Uterus (tissue), 2 donors: ENCODE data around the gene PRKG1.

Source experiments
- CTCF ChIP-seq, 4 experiments: fragments of 200-600 bp in 2 of 4; fragments of 450-650 bp in 2 of 4; sonication (generic) in 2 of 4; IDR thresholded peaks; one replicate each; pipeline ENCODE4 v1.5.1; 2016 to 2019; ENCODE audit warnings: antibody characterized with exemption in 4 of 4, mild to moderate bottlenecking in 2 of 4, moderate library complexity in 1 of 4
- POLR2A ChIP-seq, 2 donors: fragments of 450-650 bp; IDR thresholded peaks; one replicate each; pipeline ENCODE4 v1.6.1; 2016; ENCODE audit warnings: antibody characterized with exemption in 2 of 2, mild to moderate bottlenecking in 1 of 2, moderate library complexity in 1 of 2

GRCh38 chr10:51892313-51892712 lies 818.0 kb downstream of the PRKG1 start:
- TF ChIP-seq POLR2A (IDR thresholded peaks at IDR 0.05) (no peak), CTCF (IDR thresholded peaks at IDR 0.05) (no peak)
